Glutamatergic neuron (in vitro differentiated cells): ENCODE data around the gene ADGRG7. TPM values are rescaled to one million over a fixed set of nuclear protein-coding genes. Genes with fewer than 3 reads are reported as not detected.

Source experiments
- DNase-seq: peaks from one replicate; pipeline ENCODE4 v3.0.0; 2022
- H3K27ac Mint-ChIP-seq: one replicate; pipeline ENCODE4 v1.8.0; 2020; ENCODE audit warnings: mild to moderate bottlenecking, mixed read lengths, inconsistent platforms; ENCODE audit not compliant: unreplicated experiment
- H3K27me3 Mint-ChIP-seq: one replicate; pipeline ENCODE4 v1.8.0; 2020; ENCODE audit warnings: mild to moderate bottlenecking, moderate library complexity, mixed read lengths, inconsistent platforms; ENCODE audit not compliant: unreplicated experiment
- H3K36me3 Mint-ChIP-seq: one replicate; pipeline ENCODE4 v1.8.0; 2020; ENCODE audit warnings: mild to moderate bottlenecking, mixed read lengths, inconsistent platforms; ENCODE audit not compliant: unreplicated experiment
- H3K4me1 Mint-ChIP-seq: one replicate; pipeline ENCODE4 v1.8.0; 2020; ENCODE audit warnings: mild to moderate bottlenecking, low read depth, mixed read lengths, inconsistent platforms; ENCODE audit not compliant: unreplicated experiment
- H3K4me3 Mint-ChIP-seq: one replicate; pipeline ENCODE4 v1.8.0; 2020; ENCODE audit warnings: mild to moderate bottlenecking, mixed read lengths, inconsistent platforms; ENCODE audit not compliant: unreplicated experiment
- H3K9me3 Mint-ChIP-seq: one replicate; pipeline ENCODE4 v1.8.0; 2020; ENCODE audit warnings: mild to moderate bottlenecking, moderate library complexity, mixed read lengths, inconsistent platforms; ENCODE audit not compliant: unreplicated experiment
- CTCF ChIP-seq: fragments of 200-600 bp; sonication (generic); IDR thresholded peaks from one replicate; pipeline ENCODE4 v1.5.0; 2021; ENCODE audit not compliant: partially characterized antibody, unreplicated experiment
- total RNA-seq: library from RNA; stranded (reverse); fragmentation: NEBNext Ultra II Directional; extraction: Animal tissue kit (Norgen Biotek cat#: 25700); gene quantifications from one replicate; pipeline ENCODE4 v1.2.1, GENCODE V29; 2021; ENCODE audit not compliant: unreplicated experiment

Gene ADGRG7
- total RNA-seq, 1 donor from 2014 or later = not detected

- peaks cover 2% of the 10 kb centered on the region for H3K9me3 Mint-ChIP-seq
- no peak for TF ChIP-seq CTCF
Observed at GRCh38 chr3:100637197-100637631, 27.8 kb downstream of the ADGRG7 start.

DNA sequence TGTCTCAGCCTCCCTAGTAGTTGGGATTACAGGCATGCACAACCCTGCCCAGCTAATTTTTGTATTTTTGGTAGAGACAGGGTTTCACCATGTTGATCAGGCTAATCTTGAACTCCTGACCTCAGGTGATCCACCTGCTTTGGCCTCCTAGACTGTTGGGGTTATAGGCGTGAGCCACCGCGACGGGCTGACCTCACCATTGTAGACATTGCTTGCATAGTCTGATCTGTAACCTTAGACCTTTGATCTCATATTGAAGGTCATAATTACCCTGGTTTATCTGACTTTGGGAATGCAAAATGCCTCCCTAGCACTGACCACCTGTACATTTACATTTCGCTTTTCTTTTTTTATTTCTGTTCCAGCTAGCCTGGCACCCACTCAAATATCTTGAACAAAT lies 31.2 kb downstream of the ADGRG7 start:
- Mint-ChIP-seq H3K9me3 (peaks cover 2% of the 10 kb centered on the region), H3K4me1 (no peaks in the 10 kb centered on the region), H3K27me3 (no peaks in the 10 kb centered on the region), H3K27ac (no peak overlapping the region), H3K4me3 (no peak overlapping the region), H3K36me3 (no peaks in the 10 kb centered on the region)
- DNase-seq = no peak
- TF ChIP-seq CTCF = no peak

More at GRCh38 chr3:100637197-100637631, 27.8 kb downstream of the ADGRG7 start:
- Mint-ChIP-seq H3K27me3 (no peaks in the 10 kb centered on the region), H3K4me1 (no peaks in the 10 kb centered on the region), H3K36me3 (no peaks in the 10 kb centered on the region), H3K4me3 (no peak overlapping the region), H3K27ac (no peak overlapping the region)
- no peak for DNase-seq

GRCh38 chr3:100641471-100642032 lies 32.2 kb downstream of the ADGRG7 start:
- no peak overlapping the region for H3K27ac Mint-ChIP-seq
- no peaks in the 10 kb centered on the region for H3K36me3 Mint-ChIP-seq
- peaks cover 2% of the 10 kb centered on the region for H3K9me3 Mint-ChIP-seq
- no peak overlapping the region for H3K4me3 Mint-ChIP-seq
- no peaks in the 10 kb centered on the region for H3K4me1 Mint-ChIP-seq
- H3K27me3 Mint-ChIP-seq = no peaks in the 10 kb centered on the region
- TF ChIP-seq CTCF = no peak
- no peak for DNase-seq

DNA sequence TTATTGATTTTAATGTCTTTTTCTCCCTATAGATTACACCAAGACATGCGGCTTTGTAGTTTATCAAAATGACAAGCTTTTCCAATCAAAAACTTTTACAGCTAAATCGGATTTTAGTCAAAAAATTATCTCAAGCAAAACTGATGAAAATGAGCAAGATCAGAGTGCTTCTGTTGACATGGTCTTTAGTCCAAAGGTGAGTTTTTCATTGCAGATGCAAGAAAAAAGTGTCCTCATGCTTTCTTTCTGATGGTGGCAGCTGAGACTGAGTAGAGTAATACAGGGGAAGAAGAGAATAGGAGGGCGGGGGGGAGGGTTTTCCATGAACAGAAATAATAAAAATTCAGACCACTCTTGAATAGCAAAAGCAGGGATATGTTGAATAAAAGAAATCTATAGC lies 36.5 kb downstream of the ADGRG7 start:
- Mint-ChIP-seq H3K36me3 (no peaks in the 10 kb centered on the region), H3K27me3 (no peaks in the 10 kb centered on the region), H3K27ac (no peak overlapping the region), H3K4me3 (no peak overlapping the region), H3K4me1 (no peaks in the 10 kb centered on the region), H3K9me3 (no peaks in the 10 kb centered on the region)
- DNase-seq = no peak
- TF ChIP-seq CTCF = no peak

- no peaks in the 10 kb centered on the region for H3K4me1 Mint-ChIP-seq
- DNase-seq = no peak
- H3K36me3 Mint-ChIP-seq = no peaks in the 10 kb centered on the region
- H3K9me3 Mint-ChIP-seq = no peaks in the 10 kb centered on the region
- H3K27ac Mint-ChIP-seq = no peak overlapping the region
- TF ChIP-seq CTCF = no peak
- H3K4me3 Mint-ChIP-seq = no peak overlapping the region
- no peaks in the 10 kb centered on the region for H3K27me3 Mint-ChIP-seq
Observed at GRCh38 chr3:100647171-100647570, 37.8 kb downstream of the ADGRG7 start.
